Activated CD4-positive, alpha-beta T cell treated with anti-CD3 and anti-CD28 coated beads, Interleukin-2, Interleukin-6, amounts not matched to agents 100 ng/mL and 50 ng/mL, durations not matched to agents 16 hours and 8 hours (primary cell): Measurements from ENCODE around the gene RTN4R.

ENCODE experiments used
- DNase-seq: peaks from one replicate; pipeline ENCODE4 v3.0.0-alpha.2; 2020

The RTN4R gene

GRCh38 chr22:20254975-20255946, 12.9 kb downstream of the RTN4R start:
- DNase-seq, result no peak

GRCh38 chr22:20253161-20253560, 15.0 kb downstream of the RTN4R start:
- no peak for DNase-seq

- DNase-seq, result no peak
These were observed 16.1 kb downstream of the RTN4R start for GRCh38 chr22:20251981-20252380.

- DNase-seq, result no peak
These were observed 16.6 kb downstream of the RTN4R start for GRCh38 chr22:20251491-20251890.

GRCh38 chr22:20249797-20250354, 18.2 kb downstream of the RTN4R start:
- no peak for DNase-seq

GRCh38 chr22:20248461-20248978, 19.6 kb downstream of the RTN4R start:
- DNase-seq, result no peak

- no peak for DNase-seq
These were observed 20.4 kb downstream of the RTN4R start for GRCh38 chr22:20247608-20248171.

GRCh38 chr22:20247010-20247505, 21.1 kb downstream of the RTN4R start:
- DNase-seq, result no peak

GRCh38 chr22:20246368-20247009, 21.6 kb downstream of the RTN4R start:
- no peak for DNase-seq

GRCh38 chr22:20245577-20246367, 22.3 kb downstream of the RTN4R start:
- DNase-seq, result no peak

GRCh38 chr22:20244691-20245576, 23.2 kb downstream of the RTN4R start:
- no peak for DNase-seq

GRCh38 chr22:20244250-20244648, 23.9 kb downstream of the RTN4R start:
- DNase-seq, result no peak

- peak; percentile 65 for DNase-seq
These were observed 24.4 kb downstream of the RTN4R start for GRCh38 chr22:20243537-20244249.

- no peak for DNase-seq
These were observed 25.0 kb downstream of the RTN4R start for GRCh38 chr22:20243176-20243536.

GRCh38 chr22:20242393-20243175, 25.5 kb downstream of the RTN4R start:
- DNase-seq, result no peak

GRCh38 chr22:20241579-20242392, 26.3 kb downstream of the RTN4R start:
- DNase-seq, result no peak

GRCh38 chr22:20240900-20241299, 27.2 kb downstream of the RTN4R start:
- no peak for DNase-seq

GRCh38 chr22:20240447-20240764, 27.7 kb downstream of the RTN4R start:
- DNase-seq, result no peak
